Calu3 (cell line): ENCODE data around the gene SPEF1. TPM values are rescaled to one million over a fixed set of nuclear protein-coding genes. Genes with fewer than 3 reads are reported as not detected.

ENCODE experiments used
- BruUV-seq: library from RNA; stranded (reverse); fragments of 400-500 nt; replicated peaks from 2 replicates; lab custom pipeline; 2021; lab: Mats Ljungman, UMichigan
- CTCF ChIA-PET: fragments of 300-600 bp; sonication (Branson Sonifier 250); formaldehyde crosslinking; loops from one replicate; lab custom pipeline; 2022; ENCODE audit warnings: antibody characterized with exemption; lab: Charles Lee
- DNase-seq: peaks from one replicate; pipeline ENCODE4 v3.0.0; 2022
- H3K27ac Mint-ChIP-seq: one replicate; pipeline ENCODE4 v1.8.0; 2022; ENCODE audit warnings: mixed read lengths; ENCODE audit not compliant: unreplicated experiment
- H3K27me3 Mint-ChIP-seq: one replicate; pipeline ENCODE4 v1.8.0; 2022; ENCODE audit warnings: mixed read lengths; ENCODE audit not compliant: unreplicated experiment
- H3K36me3 Mint-ChIP-seq: one replicate; pipeline ENCODE4 v1.8.0; 2022; ENCODE audit warnings: mild to moderate bottlenecking, moderate library complexity, mixed read lengths; ENCODE audit not compliant: insufficient read depth, unreplicated experiment
- H3K4me1 Mint-ChIP-seq: one replicate; pipeline ENCODE4 v1.8.0; 2022; ENCODE audit warnings: mild to moderate bottlenecking, low read depth, mixed read lengths; ENCODE audit not compliant: unreplicated experiment
- H3K4me3 Mint-ChIP-seq: one replicate; pipeline ENCODE4 v1.8.0; 2022; ENCODE audit warnings: mild to moderate bottlenecking, low read depth, moderate library complexity, mixed read lengths; ENCODE audit not compliant: unreplicated experiment
- H3K9me3 Mint-ChIP-seq: one replicate; pipeline ENCODE4 v1.8.0; 2022; ENCODE audit warnings: low read depth, mixed read lengths; ENCODE audit not compliant: unreplicated experiment
- CTCF ChIP-seq: fragments of 200-600 bp; IDR thresholded peaks from one replicate; pipeline ENCODE4 v1.8.0; 2022; ENCODE audit warnings: antibody characterized with exemption; ENCODE audit not compliant: unreplicated experiment
- intact Hi-C: fragments of 100-400 bp; cut with micrococcal nuclease; formaldehyde crosslinking; loops from one replicate; pipeline ENCODE4 v1.10.0; 2022; ENCODE audit not compliant: unreplicated experiment
- total RNA-seq: library from RNA; stranded (reverse); gene quantifications from 2 replicates; pipeline ENCODE4 v1.2.3, GENCODE V29; 2022

SPEF1 gene
- total RNA-seq, 1 experiment from 2014 or later = 0.28 TPM

- no peak overlapping the region for H3K27ac Mint-ChIP-seq
- no TSS peak for BruUV-seq
These were observed 21.9 kb downstream of the SPEF1 start for GRCh38 chr20:3759316-3759823.

GRCh38 chr20:3758566-3758965, 22.7 kb downstream of the SPEF1 start:
- CTCF ChIA-PET = interaction anchor here (0.6 kb wide), 1 partner anchor 79 kb away, joined by 3 read pairs; no protein-coding TSS in a partner anchor

More at GRCh38 chr20:3759316-3759823, 21.9 kb downstream of the SPEF1 start:
- no peaks in the 10 kb centered on the region for H3K4me1 Mint-ChIP-seq
- no peak for TF ChIP-seq CTCF
- intact Hi-C loops = no loop called here
- no peak overlapping the region for H3K4me3 Mint-ChIP-seq
- H3K36me3 Mint-ChIP-seq = peaks cover 6% of the 10 kb centered on the region
- no peaks in the 10 kb centered on the region for H3K27me3 Mint-ChIP-seq
- CTCF ChIA-PET = interaction anchor here (0.6 to 0.9 kb wide), 2 partner anchors 12 to 18 kb away, joined by 3 read pairs; no protein-coding TSS in a partner anchor
- no peak for DNase-seq
- no peaks in the 10 kb centered on the region for H3K9me3 Mint-ChIP-seq

GRCh38 chr20:3757268-3757667, 24.0 kb downstream of the SPEF1 start:
- CTCF ChIA-PET = interaction anchor here (0.6 kb wide), 1 partner anchor 301 kb away, joined by 4 read pairs; no protein-coding TSS in a partner anchor
- H3K9me3 Mint-ChIP-seq = no peaks in the 10 kb centered on the region

More at GRCh38 chr20:3758566-3758965, 22.7 kb downstream of the SPEF1 start:
- DNase-seq = no peak
- H3K27ac Mint-ChIP-seq = no peak overlapping the region
- H3K27me3 Mint-ChIP-seq = no peaks in the 10 kb centered on the region
- peaks cover 7% of the 10 kb centered on the region for H3K36me3 Mint-ChIP-seq
- no peak for TF ChIP-seq CTCF
- no TSS peak for BruUV-seq
- intact Hi-C loops = no loop called here
- H3K9me3 Mint-ChIP-seq = no peaks in the 10 kb centered on the region
- H3K4me3 Mint-ChIP-seq = no peak overlapping the region
- no peaks in the 10 kb centered on the region for H3K4me1 Mint-ChIP-seq

GRCh38 chr20:3755814-3756480, 25.3 kb downstream of the SPEF1 start:
- CTCF ChIA-PET = no interaction called here
- intact Hi-C loops = no loop called here
- Mint-ChIP-seq H3K4me1 (peaks cover 10% of the 10 kb centered on the region), H3K4me3 (no peak overlapping the region), H3K27me3 (no peaks in the 10 kb centered on the region), H3K27ac (no peak overlapping the region), H3K36me3 (peaks cover 19% of the 10 kb centered on the region), H3K9me3 (no peaks in the 10 kb centered on the region)
- no peak for TF ChIP-seq CTCF
- DNase-seq = no peak
- no TSS peak for BruUV-seq

More at GRCh38 chr20:3757268-3757667, 24.0 kb downstream of the SPEF1 start:
- BruUV-seq = no TSS peak
- Mint-ChIP-seq H3K27ac (no peak overlapping the region), H3K36me3 (peaks cover 14% of the 10 kb centered on the region), H3K4me3 (no peak overlapping the region), H3K4me1 (peaks cover 5% of the 10 kb centered on the region), H3K27me3 (no peaks in the 10 kb centered on the region)
- DNase-seq = no peak
- TF ChIP-seq CTCF = no peak
- intact Hi-C loops = no loop called here
